Coronary artery (tissue), 2 donors: ENCODE results near the gene LEKR1.

ENCODE experiments used
- DNase-seq: peaks from one replicate; pipeline ENCODE4 v3.0.0-alpha.2; 2017; ENCODE audit warnings: low spot score
- H3K27ac ChIP-seq, 2 donors: fragments of 200-600 bp; sonication (generic); one replicate each; pipeline ENCODE4 v1.5.1; 2016 to 2019
- H3K4me3 ChIP-seq: fragments of 200-600 bp; sonication (generic); 2 replicates; pipeline ENCODE4 v1.5.1; 2016; ENCODE audit warnings: mild to moderate bottlenecking, moderate library complexity
- CTCF ChIP-seq: fragments of 200-600 bp; sonication (generic); IDR thresholded peaks from one replicate; pipeline ENCODE4 v1.5.1; 2019; ENCODE audit warnings: antibody characterized with exemption

Gene LEKR1

GRCh38 chr3:157071744-157072525 is 245.8 kb downstream of the LEKR1 start:
- H3K4me3 ChIP-seq: no peak overlapping the region
- H3K27ac ChIP-seq: no peak overlapping the region
- DNase-seq: no peak
- TF ChIP-seq CTCF: no peak

GRCh38 chr3:157073810-157074209 is 247.7 kb downstream of the LEKR1 start:
- H3K4me3 ChIP-seq: no peak overlapping the region
- no peak for DNase-seq
- TF ChIP-seq CTCF: no peak
- no peak overlapping the region for H3K27ac ChIP-seq

- H3K4me3 ChIP-seq: no peak overlapping the region
- TF ChIP-seq CTCF: no peak
- no peak for DNase-seq
- no peak overlapping the region for H3K27ac ChIP-seq
Observed at GRCh38 chr3:157074490-157074889, 248.3 kb downstream of the LEKR1 start.

GRCh38 chr3:157074981-157075380 is 248.8 kb downstream of the LEKR1 start:
- H3K4me3 ChIP-seq: no peak overlapping the region
- no peak for DNase-seq
- no peak overlapping the region for H3K27ac ChIP-seq
- TF ChIP-seq CTCF: no peak

- no peak for DNase-seq
- no peak for TF ChIP-seq CTCF
- Histone ChIP-seq H3K27ac (peak overlapping the region in 1 of 2 donors; percentile 41), H3K4me3 (no peak overlapping the region)
Observed at GRCh38 chr3:157075693-157076420, 249.7 kb downstream of the LEKR1 start.

- no peak overlapping the region for H3K4me3 ChIP-seq
- peak overlapping the region in 1 of 2 donors; percentile 73 for H3K27ac ChIP-seq
- DNase-seq: no peak
- no peak for TF ChIP-seq CTCF
Observed at GRCh38 chr3:157077565-157077991, 251.4 kb downstream of the LEKR1 start.
